Stomach smooth muscle (tissue), 2 donors: Measurements from ENCODE around the gene DNAJC5.
"Not testable (repeated sequence)": the region's sequence is repeated elsewhere in the genome, so short reads cannot be mapped to it uniquely, and the experiment has no call there.

Source experiments
- H3K27ac ChIP-seq: one replicate; pipeline ENCODE4 v1.7.0; 2013; ENCODE audit warnings: mild to moderate bottlenecking, low read length, inconsistent platforms
- H3K27me3 ChIP-seq, 2 donors: one replicate each; pipeline ENCODE4 v1.7.0; 2013; ENCODE audit warnings: low read length in 2 of 2; ENCODE audit not compliant: insufficient read depth in 2 of 2, control insufficient read depth in 1 of 2
- H3K36me3 ChIP-seq, 2 donors: one replicate each; pipeline ENCODE4 v1.7.0; 2013; ENCODE audit warnings: low read length in 2 of 2; ENCODE audit not compliant: control insufficient read depth in 2 of 2, insufficient read depth in 2 of 2
- H3K4me1 ChIP-seq: one replicate; pipeline ENCODE4 v1.7.0; 2013; ENCODE audit warnings: low read length; ENCODE audit not compliant: control insufficient read depth, insufficient read depth
- H3K4me3 ChIP-seq, 2 donors: one replicate each; pipeline ENCODE4 v1.7.0; 2013; ENCODE audit warnings: low read length in 2 of 2
- H3K9ac ChIP-seq, 2 donors: one replicate each; pipeline ENCODE4 v1.7.0; 2013; ENCODE audit warnings: low read length in 2 of 2, mild to moderate bottlenecking in 1 of 2
- H3K9me3 ChIP-seq, 2 donors: one replicate each; pipeline ENCODE4 v1.7.0; 2013; ENCODE audit warnings: low read length in 2 of 2; ENCODE audit not compliant: control insufficient read depth in 2 of 2
- donor health status: healthy.
- donor health status: Pancreatic carcinoma.

Gene DNAJC5

GRCh38 chr20:63896264-63897105, 1.6 kb downstream of the DNAJC5 start:
- Histone ChIP-seq H3K36me3 (peaks cover 0 to 3% of the 10 kb centered on the region in 2 donors), H3K27me3 (no peaks in the 10 kb centered on the region), H3K9ac (peak overlapping the region; percentile 68 to 81), H3K4me3 (peak overlapping the region; percentile 59 to 71), H3K27ac (peak overlapping the region; percentile 46), H3K9me3 (no peaks in the 10 kb centered on the region), H3K4me1 (peaks cover 23% of the 10 kb centered on the region)

- Histone ChIP-seq H3K27ac (no peak overlapping the region), H3K36me3 (no peaks in the 10 kb centered on the region), H3K9ac (no peak overlapping the region), H3K27me3 (no peaks in the 10 kb centered on the region), H3K4me3 (no peak overlapping the region), H3K4me1 (peaks cover 23% of the 10 kb centered on the region), H3K9me3 (no peaks in the 10 kb centered on the region)
Observed at GRCh38 chr20:63897978-63898561, 3.1 kb downstream of the DNAJC5 start.

DNA sequence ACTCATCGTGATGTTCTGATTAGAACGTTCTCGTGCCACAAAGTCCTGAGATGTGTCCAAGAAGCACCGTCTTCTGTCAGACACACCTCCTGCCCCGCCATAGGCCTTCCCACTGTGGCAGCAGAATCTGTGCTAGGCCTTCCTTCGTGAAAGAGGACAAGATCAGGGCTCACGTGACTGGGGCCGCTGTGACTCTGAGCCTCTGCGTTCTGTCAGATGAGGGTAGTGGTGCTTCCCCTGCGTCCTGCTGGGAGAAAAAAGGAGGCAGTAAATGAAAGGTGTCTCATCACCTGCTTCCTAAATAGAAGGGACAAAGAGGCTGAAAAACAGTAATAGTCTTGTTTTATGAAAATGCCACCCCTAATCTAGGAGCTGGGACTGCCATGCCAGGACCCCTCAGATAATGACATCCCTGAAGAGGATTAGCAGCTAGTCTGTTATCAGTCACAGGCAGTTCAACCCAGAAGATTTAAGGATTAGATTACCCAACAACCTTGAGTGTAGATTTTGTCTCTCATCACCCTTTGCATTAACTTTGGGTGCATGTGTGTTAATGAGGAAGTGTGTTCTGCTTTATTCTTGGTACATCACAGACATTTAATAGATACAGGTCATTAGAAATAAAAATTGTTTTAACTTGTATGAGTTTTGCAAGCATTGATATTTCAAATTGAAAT, 4.1 kb downstream of the DNAJC5 start:
- H3K9me3 ChIP-seq, result no peaks in the 10 kb centered on the region
- no peak overlapping the region for H3K4me3 ChIP-seq
- no peak overlapping the region for H3K27ac ChIP-seq
- no peaks in the 10 kb centered on the region for H3K36me3 ChIP-seq
- peaks cover 22% of the 10 kb centered on the region for H3K4me1 ChIP-seq
- no peak overlapping the region for H3K9ac ChIP-seq
- no peaks in the 10 kb centered on the region for H3K27me3 ChIP-seq

DNA sequence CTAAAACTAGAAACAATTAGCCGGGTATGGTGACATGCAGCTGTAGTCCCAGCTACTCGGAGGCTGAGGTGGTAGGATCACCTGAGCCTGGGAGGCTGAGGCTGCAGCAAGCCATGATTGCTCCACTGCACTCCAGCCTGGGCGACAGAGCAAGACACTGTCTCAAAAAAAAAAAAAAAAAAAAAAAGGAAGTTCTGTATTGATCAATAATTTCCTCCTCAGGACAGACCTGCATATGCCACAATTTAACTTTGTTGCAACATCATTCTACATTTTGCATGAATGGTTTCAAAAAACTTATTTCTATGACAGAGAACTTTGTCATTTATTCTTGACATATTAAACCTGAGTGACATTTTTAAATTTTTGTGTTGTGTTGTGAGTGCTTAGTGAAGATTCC, 5.5 kb downstream of the DNAJC5 start:
- no peak overlapping the region for H3K4me3 ChIP-seq
- peaks cover 19% of the 10 kb centered on the region for H3K4me1 ChIP-seq
- no peak overlapping the region for H3K9ac ChIP-seq
- H3K36me3 ChIP-seq, result no peaks in the 10 kb centered on the region
- no peak overlapping the region for H3K27ac ChIP-seq
- H3K9me3 ChIP-seq, result no peaks in the 10 kb centered on the region
- no peaks in the 10 kb centered on the region for H3K27me3 ChIP-seq

GRCh38 chr20:63903796-63904561, 9.1 kb downstream of the DNAJC5 start:
- Histone ChIP-seq H3K27me3 (no peaks in the 10 kb centered on the region), H3K4me1 (peaks cover 3% of the 10 kb centered on the region), H3K9ac (no peak overlapping the region), H3K9me3 (no peaks in the 10 kb centered on the region), H3K36me3 (no peaks in the 10 kb centered on the region), H3K4me3 (no peak overlapping the region), H3K27ac (no peak overlapping the region)

DNA sequence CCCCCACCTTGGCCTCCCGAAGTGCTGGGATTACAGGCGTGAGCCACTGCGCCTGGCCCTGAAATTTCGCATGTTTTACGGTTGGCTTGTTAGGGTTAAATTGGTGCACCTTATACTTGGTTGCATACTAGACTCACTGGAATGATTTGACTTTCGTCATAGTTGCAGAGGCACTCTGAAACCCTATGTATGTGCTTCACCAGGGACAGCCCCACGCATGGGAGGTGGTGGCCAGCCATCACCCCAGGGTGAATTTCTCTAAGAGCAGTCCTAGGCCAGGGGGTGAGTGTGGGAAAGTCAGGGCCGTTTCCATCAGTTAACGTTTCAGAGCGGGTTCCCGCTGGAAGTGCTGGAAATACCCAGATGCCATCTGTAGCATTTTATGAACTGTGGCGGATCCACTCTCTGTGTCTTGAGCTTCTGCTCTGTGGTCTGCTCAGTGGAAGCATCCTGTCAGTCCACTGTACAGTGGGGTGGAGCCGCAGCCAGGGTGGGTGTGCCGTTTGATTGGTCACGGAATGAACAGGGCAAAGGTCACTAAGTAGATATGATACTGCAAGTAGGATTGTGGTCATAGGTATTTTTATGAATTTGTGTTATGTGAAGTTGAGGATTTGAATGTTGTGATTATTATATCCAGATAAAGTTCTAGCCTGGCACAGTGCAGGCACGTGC, 13.2 kb downstream of the DNAJC5 start:
- H3K4me3 ChIP-seq, result no peak overlapping the region
- no peaks in the 10 kb centered on the region for H3K27me3 ChIP-seq
- no peaks in the 10 kb centered on the region for H3K9me3 ChIP-seq
- no peaks in the 10 kb centered on the region for H3K36me3 ChIP-seq
- no peak overlapping the region for H3K27ac ChIP-seq
- no peak overlapping the region for H3K9ac ChIP-seq
- peaks cover 15% of the 10 kb centered on the region for H3K4me1 ChIP-seq

DNA sequence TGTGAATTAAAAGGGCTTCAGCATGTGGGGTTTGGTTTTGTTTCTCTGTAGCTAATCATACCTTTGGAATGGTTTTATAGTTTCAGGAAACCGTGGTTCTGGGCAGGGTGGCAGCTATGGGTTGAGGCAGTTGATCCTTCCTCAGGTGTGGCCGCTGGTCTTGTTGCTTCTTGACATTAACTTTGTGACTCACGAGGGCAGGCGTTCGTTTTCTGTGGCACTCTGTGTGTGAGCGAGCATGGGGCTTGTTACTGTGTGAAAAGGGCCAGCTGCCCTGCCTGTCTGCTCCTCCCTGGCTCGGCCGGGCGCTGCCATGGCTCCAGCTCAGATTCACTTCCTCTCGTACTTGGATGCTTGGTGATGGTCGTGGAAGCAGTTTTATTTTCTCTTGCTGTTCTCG, 16.2 kb downstream of the DNAJC5 start:
- Histone ChIP-seq H3K9me3 (no peaks in the 10 kb centered on the region), H3K36me3 (no peaks in the 10 kb centered on the region), H3K4me1 (peaks cover 12% of the 10 kb centered on the region), H3K4me3 (no peak overlapping the region), H3K9ac (peak overlapping the region in 1 of 2 donors; percentile 21), H3K27me3 (no peaks in the 10 kb centered on the region), H3K27ac (no peak overlapping the region)

DNA sequence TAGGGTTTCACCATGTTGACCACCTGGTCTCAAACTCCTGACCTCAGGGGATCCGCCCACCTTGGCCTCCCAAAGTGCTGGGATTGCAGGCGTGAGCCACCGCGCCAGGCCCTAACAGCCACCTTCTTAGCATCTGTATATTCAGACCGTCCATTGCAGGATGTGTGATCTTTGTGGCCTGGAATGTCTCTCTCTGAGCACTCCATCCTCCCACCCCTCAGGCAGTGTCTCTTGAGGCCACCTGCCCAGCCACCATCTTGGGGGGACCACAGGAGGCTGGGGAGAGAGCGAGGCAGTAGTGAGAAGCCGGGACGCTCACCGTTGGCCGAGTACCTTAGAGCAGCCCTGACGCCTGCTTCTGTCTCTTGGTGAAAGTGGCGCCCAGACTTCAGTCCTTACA, 18.8 kb downstream of the DNAJC5 start:
- Histone ChIP-seq H3K36me3 (peaks cover 0 to 4% of the 10 kb centered on the region in 2 donors), H3K27ac (no peak overlapping the region), H3K4me3 (no peak overlapping the region), H3K9ac (no peak overlapping the region), H3K27me3 (no peaks in the 10 kb centered on the region), H3K4me1 (peaks cover 12% of the 10 kb centered on the region), H3K9me3 (no peaks in the 10 kb centered on the region)

GRCh38 chr20:63915471-63915870, 20.5 kb downstream of the DNAJC5 start:
- Histone ChIP-seq H3K36me3 (peaks cover 0 to 4% of the 10 kb centered on the region in 2 donors), H3K4me1 (peaks cover 7% of the 10 kb centered on the region), H3K27ac (no peak overlapping the region), H3K27me3 (no peaks in the 10 kb centered on the region), H3K4me3 (no peak overlapping the region), H3K9me3 (no peaks in the 10 kb centered on the region), H3K9ac (no peak overlapping the region)

GRCh38 chr20:63916371-63916939, 21.5 kb downstream of the DNAJC5 start:
- H3K4me1 ChIP-seq, H3K27me3 ChIP-seq, H3K4me3 ChIP-seq, H3K36me3 ChIP-seq, H3K27ac ChIP-seq, H3K9ac ChIP-seq, H3K9me3 ChIP-seq: not testable (repeated sequence)
